SK-N-SH (cell line): Measurements from ENCODE around the gene IBTK. TPM values are rescaled to one million over a fixed set of nuclear protein-coding genes. Genes with fewer than 3 reads are reported as not detected.

Experiments used
- CTCF ChIA-PET: fragments of 300-600, 350-600 bp; formaldehyde crosslinking; extraction: SDS; loops from one replicate; lab custom pipeline; 2021; lab: Yijun Ruan, JAX
- POLR2A ChIA-PET: fragments of 350-600 bp; sonication (Branson Sonifier 250); formaldehyde crosslinking; extraction: SDS; loops from one replicate; lab custom pipeline; 2020; ENCODE audit warnings: antibody characterized with exemption, inconsistent platforms; lab: Yijun Ruan, JAX
- DNase-seq: peaks from one replicate; pipeline ENCODE4 v3.0.0; 2012
- H2AFZ ChIP-seq: fragments of 200-600 bp; sonication (generic); 2 replicates; pipeline ENCODE4 v1.8.1; 2016; ENCODE audit warnings: antibody characterized with exemption, mild to moderate bottlenecking, low read depth
- H3F3A ChIP-seq: fragments of 200-600 bp; sonication (generic); replicated peaks from 2 replicates; pipeline ENCODE3; 2016; ENCODE audit warnings: antibody characterized with exemption, mild to moderate bottlenecking; ENCODE audit not compliant: insufficient read depth
- H3K27ac ChIP-seq, 2 experiments: fragments of 200-500 bp in 1 of 2; fragments of 200-600 bp in 1 of 2; sonication (Bioruptor generic) in 1 of 2; sonication (generic), shearing (Covaris generic) in 1 of 2; 2 replicates each; pipeline versions ENCODE4 v1.5.1 to v1.6.1; 2014 to 2016; ENCODE audit warnings: low read depth in 2 of 2, inconsistent platforms in 1 of 2, low read length in 1 of 2, mild to moderate bottlenecking in 1 of 2, mixed read lengths in 1 of 2
- H3K27me3 ChIP-seq: fragments of 200-600 bp; sonication (generic), shearing (Covaris generic); 2 replicates; pipeline ENCODE4 v1.6.1; 2016; ENCODE audit warnings: mixed run types; ENCODE audit not compliant: insufficient read depth
- H3K36me3 ChIP-seq, 2 experiments: fragments of 200-500 bp in 1 of 2; fragments of 200-600 bp in 1 of 2; sonication (Bioruptor generic) in 1 of 2; sonication (generic) in 1 of 2; replicated peaks in 1 of 2; 2 replicates each; pipeline versions ENCODE3 to v1.5.1; 2014 to 2016; ENCODE audit warnings: low read length in 1 of 2, mild to moderate bottlenecking in 1 of 2; ENCODE audit not compliant: insufficient read depth in 2 of 2, control insufficient read depth in 1 of 2
- H3K4me1 ChIP-seq, 2 experiments: fragments of 200-500 bp in 1 of 2; fragments of 200-600 bp in 1 of 2; sonication (Bioruptor generic) in 1 of 2; sonication (generic), shearing (Covaris generic) in 1 of 2; 2 replicates each; pipeline versions ENCODE4 v1.5.1 to v1.6.1; 2014 to 2016; ENCODE audit warnings: low read depth in 1 of 2, low read length in 1 of 2, mixed run types in 1 of 2; ENCODE audit not compliant: insufficient read depth in 2 of 2, control insufficient read depth in 1 of 2
- H3K4me2 ChIP-seq: fragments of 200-600 bp; sonication (generic), shearing (Covaris generic); 2 replicates; pipeline ENCODE4 v1.6.1; 2017; ENCODE audit warnings: mixed run types
- H3K4me3 ChIP-seq, 2 experiments: fragments of 200-500 bp in 1 of 2; fragments of 200-600 bp in 1 of 2; sonication (Bioruptor generic) in 1 of 2; sonication (generic), shearing (Covaris generic) in 1 of 2; 2 replicates each; pipeline versions ENCODE4 v1.5.1 to v1.8.1; 2014 to 2016; ENCODE audit warnings: low read depth in 2 of 2, inconsistent platforms in 1 of 2, low read length in 1 of 2, mild to moderate bottlenecking in 1 of 2, mixed read lengths in 1 of 2, moderate library complexity in 1 of 2
- H3K79me2 ChIP-seq: fragments of 200-600 bp; sonication (generic); 2 replicates; pipeline ENCODE4 v1.8.1; 2017; ENCODE audit warnings: mild to moderate bottlenecking; ENCODE audit not compliant: insufficient read depth
- H3K9ac ChIP-seq: fragments of 200-600 bp; sonication (generic); 2 replicates; pipeline ENCODE4 v1.6.1; 2017; ENCODE audit warnings: mixed run types
- H3K9me2 ChIP-seq: fragments of 200-600 bp; sonication (generic); 2 replicates; pipeline ENCODE4 v1.6.1; 2017; ENCODE audit warnings: mixed run types
- H3K9me3 ChIP-seq: fragments of 200-600 bp; sonication (generic); 2 replicates; pipeline ENCODE4 v1.6.1; 2017; ENCODE audit warnings: mixed run types, mild to moderate bottlenecking, moderate library complexity
- H4K20me1 ChIP-seq: fragments of 200-600 bp; sonication (generic); 2 replicates; pipeline ENCODE4 v1.6.1; 2017; ENCODE audit warnings: mild to moderate bottlenecking, mixed run types; ENCODE audit not compliant: insufficient read depth
- CHD2 ChIP-seq: fragments of 150-350 bp; IDR thresholded peaks from 2 replicates; pipeline ENCODE4 v1.6.1; 2018; ENCODE audit warnings: low read length; ENCODE audit not compliant: partially characterized antibody
- CTCF ChIP-seq: fragments of 200-600 bp; sonication (generic); IDR thresholded peaks from 2 replicates; pipeline ENCODE4 v1.6.1; 2017; ENCODE audit warnings: antibody characterized with exemption, mild to moderate bottlenecking, moderate library complexity
- ELF1 ChIP-seq: IDR thresholded peaks from 2 replicates; pipeline ENCODE4 v1.4.0; 2012
- FOSL2 ChIP-seq: IDR thresholded peaks from 2 replicates; pipeline ENCODE4 v1.4.0; 2012; ENCODE audit warnings: low read depth, mild to moderate bottlenecking, moderate library complexity, borderline replicate concordance
- FOXJ3 ChIP-seq: sonication (generic); formaldehyde crosslinking; IDR thresholded peaks from 2 replicates; pipeline ENCODE4 v1.5.1; 2020; ENCODE audit warnings: mild to moderate bottlenecking, missing genetic modification reagents
- FOXM1 ChIP-seq: IDR thresholded peaks from 2 replicates; pipeline ENCODE4 v1.4.0; 2012; ENCODE audit warnings: low read depth, mild to moderate bottlenecking
- GABPA ChIP-seq: IDR thresholded peaks from 2 replicates; pipeline ENCODE4 v1.4.0; 2012; ENCODE audit warnings: low read depth, mild to moderate bottlenecking
- GATA2 ChIP-seq: sonication (generic); formaldehyde crosslinking; IDR thresholded peaks from 2 replicates; pipeline ENCODE4 v1.5.0; 2020; ENCODE audit warnings: mild to moderate bottlenecking, missing genetic modification reagents
- MEF2A ChIP-seq: IDR thresholded peaks from 2 replicates; pipeline ENCODE4 v1.4.0; 2012; ENCODE audit warnings: low read depth, borderline replicate concordance
- MXI1 ChIP-seq: IDR thresholded peaks from 2 replicates; pipeline ENCODE4 v1.6.1; 2012; ENCODE audit warnings: mild to moderate bottlenecking, low read depth, low read length, improper control_type of control experiment
- NFIC ChIP-seq: IDR thresholded peaks from 2 replicates; pipeline ENCODE4 v1.4.0; 2012; ENCODE audit warnings: borderline replicate concordance
- NRF1 ChIP-seq: IDR thresholded peaks from 2 replicates; pipeline ENCODE4 v1.6.1; 2012; ENCODE audit warnings: low read depth, mild to moderate bottlenecking, low read length
- POLR2AphosphoS5 ChIP-seq: IDR thresholded peaks from 2 replicates; pipeline ENCODE4 v1.6.1; 2012; ENCODE audit warnings: low read depth, low read length
- RAD21 ChIP-seq: IDR thresholded peaks from 2 replicates; pipeline ENCODE4 v1.6.1; 2012; ENCODE audit warnings: mild to moderate bottlenecking, low read length
- RCOR1 ChIP-seq: fragments of 150-350 bp; IDR thresholded peaks from 2 replicates; pipeline ENCODE4 v1.6.1; 2017; ENCODE audit warnings: antibody characterized with exemption, low read length
- RFX5 ChIP-seq: IDR thresholded peaks from 2 replicates; pipeline ENCODE4 v1.6.1; 2012; ENCODE audit warnings: mild to moderate bottlenecking, improper control_type of control experiment, low read length
- RXRA ChIP-seq: IDR thresholded peaks from 2 replicates; pipeline ENCODE4 v1.4.0; 2012; ENCODE audit warnings: low read depth, mild to moderate bottlenecking, borderline replicate concordance
- SIN3A ChIP-seq: IDR thresholded peaks from 2 replicates; pipeline ENCODE4 v1.6.1; 2012; ENCODE audit warnings: low read depth, mild to moderate bottlenecking, low read length, moderate library complexity, borderline replicate concordance
- TAF1 ChIP-seq: IDR thresholded peaks from 2 replicates; pipeline ENCODE4 v1.6.1; 2012; ENCODE audit warnings: low read depth, mild to moderate bottlenecking, low read length, moderate library complexity, borderline replicate concordance
- USF2 ChIP-seq: fragments of 150-350 bp; IDR thresholded peaks from 2 replicates; pipeline ENCODE4 v1.6.1; 2017; ENCODE audit warnings: antibody characterized with exemption, low read length, low read depth, borderline replicate concordance
- YY1 ChIP-seq: IDR thresholded peaks from 2 replicates; pipeline ENCODE4 v1.4.0; 2012; ENCODE audit warnings: low read depth, mild to moderate bottlenecking
- whole genome bisulfite sequencing: methylation state at CpG from one replicate; pipeline ENCODE4 v1.1.6; 2017; ENCODE audit warnings: low lambda C conversion rate; 5-methylcytosine and 5-hydroxymethylcytosine counted together
- polyA plus RNA-seq, 3 experiments: library from polyadenylated mRNA; depleted of rRNA; stranded (reverse); fragments of >200 nt; gene quantifications; 2 replicates each; pipeline ENCODE4 v1.2.3, GENCODE V29; 2012
- TF ChIP-seq, protein P1 (sequence below): IDR thresholded peaks from 2 replicates; pipeline ENCODE4; 2012
- TF ChIP-seq, protein P2 (sequence below): fragments of 150-350 bp; IDR thresholded peaks from 2 replicates; pipeline ENCODE4 v1.6.1; 2016; ENCODE audit warnings: mild to moderate bottlenecking, low read depth, low read length
- TF ChIP-seq, protein P3 (sequence below): IDR thresholded peaks from 2 replicates; pipeline ENCODE4 v1.4.0; 2012; ENCODE audit warnings: low read depth

Gene IBTK
- polyA plus RNA-seq, 1 of the 3 experiments (the other 2 are of a cell fraction), result 9.5 TPM

DNA sequence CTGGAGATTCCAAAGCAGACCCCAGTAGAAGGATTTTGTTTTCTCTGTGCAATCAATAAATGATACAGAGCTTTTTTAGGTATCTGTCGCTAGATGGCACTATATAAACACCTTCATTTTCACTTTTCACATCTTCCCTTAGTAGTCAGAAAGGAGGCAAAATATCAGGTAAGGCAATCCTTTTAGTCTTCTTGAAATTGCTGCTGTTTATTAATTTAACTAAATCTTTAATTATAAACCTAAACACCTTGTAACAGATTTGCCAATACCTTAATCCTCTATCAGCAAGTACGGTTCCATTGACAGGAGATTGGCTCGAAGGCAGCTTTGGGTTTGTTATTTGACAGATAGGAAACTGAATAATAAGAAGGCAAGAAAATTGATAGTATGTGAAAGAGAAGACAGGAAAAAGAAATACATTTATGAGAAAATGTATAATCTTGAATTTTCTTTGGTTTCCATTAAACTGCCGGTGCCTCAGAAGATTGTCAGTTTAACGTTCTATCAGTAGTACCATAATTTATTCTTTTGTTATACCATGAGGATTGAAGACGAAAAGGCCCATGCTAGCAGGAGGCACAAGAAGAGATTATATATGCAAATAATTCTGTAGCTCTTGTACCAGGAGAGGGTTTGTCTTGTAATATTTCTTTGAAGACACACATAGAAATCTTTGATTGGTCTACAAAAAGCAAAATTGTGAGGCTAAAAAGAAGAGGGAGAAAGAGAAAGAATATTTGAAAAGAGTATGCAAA, 23.5 kb upstream of the IBTK start (continued):
- no peak for TF ChIP-seq RFX5

GRCh38 chr6:82268301-82268846, 20.8 kb upstream of the IBTK start:
- peak overlapping the region; percentile 54; the same call in 1 of the 2 replicates for H3K4me2 ChIP-seq
- H3K36me3 ChIP-seq, result no peaks in the 10 kb centered on the region
- no peak overlapping the region for H3K9ac ChIP-seq
- no peaks in the 10 kb centered on the region for H3K9me2 ChIP-seq
- no peaks in the 10 kb centered on the region for H3K79me2 ChIP-seq
- no peaks in the 10 kb centered on the region for H3K27me3 ChIP-seq
- H4K20me1 ChIP-seq, result no peaks in the 10 kb centered on the region
- peak overlapping the region in 1 of 2 experiments; percentile 47; a peak in 2 of 4 replicates for H3K27ac ChIP-seq
- no peak for DNase-seq
- ChIA-PET POLR2A (no interaction called here), CTCF (interaction anchor here (1.1 to 10.4 kb wide), 3 partner anchors 12 to 787 kb away, joined by 3 to 191 read pairs (median 3); no protein-coding TSS in a partner anchor)
- H3F3A ChIP-seq, result peaks cover 10% of the 10 kb centered on the region
- 2% methylated on average over 2 of the region's 2 CpGs for WGBS
- H3K4me3 ChIP-seq, result no peak overlapping the region
- no peak overlapping the region for H2AFZ ChIP-seq
- no peaks in the 10 kb centered on the region for H3K9me3 ChIP-seq
- peaks cover 7 to 32% of the 10 kb centered on the region in 2 experiments; a peak in 3 of 4 replicates for H3K4me1 ChIP-seq
- TF ChIP-seq NRF1 (no peak), CHD2 (no peak), GABPA (no peak), MEF2A (no peak), RCOR1 (no peak), YY1 (no peak), TAF1 (no peak), POLR2AphosphoS5 (no peak), MXI1 (no peak), SIN3A (no peak), FOXJ3 (CRISPR knock-in tag) (no peak), GATA2 (CRISPR knock-in tag) (no peak), ELF1 (no peak), USF2 (no peak), RFX5 (no peak), RAD21 (no peak), RXRA (no peak), FOXM1 (0 out of 2 replicates have a peak, but pooled peaks have one; percentile 23), NFIC (peak; percentile 63), CTCF (no peak), FOSL2 (no peak)
- TF ChIP-seq, protein P1, sequence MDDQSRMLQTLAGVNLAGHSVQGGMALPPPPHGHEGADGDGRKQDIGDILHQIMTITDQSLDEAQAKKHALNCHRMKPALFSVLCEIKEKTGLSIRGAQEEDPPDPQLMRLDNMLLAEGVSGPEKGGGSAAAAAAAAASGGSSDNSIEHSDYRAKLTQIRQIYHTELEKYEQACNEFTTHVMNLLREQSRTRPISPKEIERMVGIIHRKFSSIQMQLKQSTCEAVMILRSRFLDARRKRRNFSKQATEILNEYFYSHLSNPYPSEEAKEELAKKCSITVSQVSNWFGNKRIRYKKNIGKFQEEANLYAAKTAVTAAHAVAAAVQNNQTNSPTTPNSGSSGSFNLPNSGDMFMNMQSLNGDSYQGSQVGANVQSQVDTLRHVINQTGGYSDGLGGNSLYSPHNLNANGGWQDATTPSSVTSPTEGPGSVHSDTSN, result peak; percentile 27; the same call in 1 of the 2 replicates
- TF ChIP-seq, protein P2, sequence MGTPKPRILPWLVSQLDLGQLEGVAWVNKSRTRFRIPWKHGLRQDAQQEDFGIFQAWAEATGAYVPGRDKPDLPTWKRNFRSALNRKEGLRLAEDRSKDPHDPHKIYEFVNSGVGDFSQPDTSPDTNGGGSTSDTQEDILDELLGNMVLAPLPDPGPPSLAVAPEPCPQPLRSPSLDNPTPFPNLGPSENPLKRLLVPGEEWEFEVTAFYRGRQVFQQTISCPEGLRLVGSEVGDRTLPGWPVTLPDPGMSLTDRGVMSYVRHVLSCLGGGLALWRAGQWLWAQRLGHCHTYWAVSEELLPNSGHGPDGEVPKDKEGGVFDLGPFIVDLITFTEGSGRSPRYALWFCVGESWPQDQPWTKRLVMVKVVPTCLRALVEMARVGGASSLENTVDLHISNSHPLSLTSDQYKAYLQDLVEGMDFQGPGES, result no peak
- TF ChIP-seq, protein P3, sequence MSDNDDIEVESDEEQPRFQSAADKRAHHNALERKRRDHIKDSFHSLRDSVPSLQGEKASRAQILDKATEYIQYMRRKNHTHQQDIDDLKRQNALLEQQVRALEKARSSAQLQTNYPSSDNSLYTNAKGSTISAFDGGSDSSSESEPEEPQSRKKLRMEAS, result no peak
